Fibroblast of the aortic adventitia (primary cell): ENCODE results near the gene UNCX. TPM values are rescaled to one million over a fixed set of nuclear protein-coding genes. Genes with fewer than 3 reads are reported as not detected.
A peak's percentile ranks its signal among the peaks of the same experiment; 100 is the strongest.
"Not testable (repeated sequence)": the region's sequence is repeated elsewhere in the genome, so short reads cannot be mapped to it uniquely, and the experiment has no call there.

Experiments used
- DNase-seq: peaks from one replicate; pipeline ENCODE4 v3.0.0-alpha.2; 2010; ENCODE audit warnings: low read depth
- H3K4me3 ChIP-seq: 2 replicates; pipeline ENCODE4 v1.5.1; 2011; ENCODE audit warnings: low read depth, mild to moderate bottlenecking, control low read depth, low read length, moderate library complexity
- CTCF ChIP-seq: IDR thresholded peaks from 2 replicates; pipeline ENCODE4 v1.5.1; 2011; ENCODE audit warnings: mild to moderate bottlenecking, low read length, control low read depth, inconsistent platforms; ENCODE audit not compliant: insufficient read depth
- total RNA-seq: library from RNA; depleted of rRNA; stranded (reverse); fragments of >200 nt; gene quantifications from 2 replicates; pipeline ENCODE4 v1.2.3, GENCODE V29; 2012; ENCODE audit warnings: low replicate concordance

UNCX gene
- total RNA-seq, 1 donor, result not detected

- H3K4me3 ChIP-seq, result no peak overlapping the region
- peak; percentile 19 for DNase-seq
- TF ChIP-seq CTCF, result no peak
Observed at GRCh38 chr7:1210321-1210978, 22.2 kb upstream of the UNCX start.

- DNase-seq, result no peak
- no peak overlapping the region for H3K4me3 ChIP-seq
- no peak for TF ChIP-seq CTCF
Observed at GRCh38 chr7:1210979-1211608, 21.6 kb upstream of the UNCX start.

- no peak for DNase-seq
- H3K4me3 ChIP-seq, result no peak overlapping the region
- no peak for TF ChIP-seq CTCF
Observed at GRCh38 chr7:1211611-1212010, 21.1 kb upstream of the UNCX start.

- H3K4me3 ChIP-seq, DNase-seq: not testable (repeated sequence)
Observed at GRCh38 chr7:1212025-1212424, 20.6 kb upstream of the UNCX start.

GRCh38 chr7:1214516-1214915, 18.2 kb upstream of the UNCX start:
- no peak overlapping the region for H3K4me3 ChIP-seq
- TF ChIP-seq CTCF, result no peak
- no peak for DNase-seq

- TF ChIP-seq CTCF, result no peak
- no peak overlapping the region for H3K4me3 ChIP-seq
- no peak for DNase-seq
Observed at GRCh38 chr7:1218541-1219165, 14.0 kb upstream of the UNCX start.

GRCh38 chr7:1219498-1219897, 13.2 kb upstream of the UNCX start:
- no peak for TF ChIP-seq CTCF
- no peak overlapping the region for H3K4me3 ChIP-seq
- DNase-seq, result no peak
